SU-DHL-6 (cell line): ENCODE measurements around the gene PYDC1.

Experiments used
- EZH2phosphoT487 ChIP-seq: fragments of 200-600 bp; sonication (generic), shearing (Covaris generic); conservative IDR thresholded peaks from 2 replicates; pipeline ENCODE4 v1.6.1; 2018; ENCODE audit warnings: mild to moderate bottlenecking, antibody characterized with exemption, low read length, moderate library complexity, mixed read lengths
- TF ChIP-seq, protein P1 (sequence below): fragments of 200-600 bp; sonication (generic); IDR thresholded peaks from one replicate; pipeline ENCODE4 v1.5.1; 2017; ENCODE audit warnings: antibody characterized with exemption, mild to moderate bottlenecking, low read length, moderate library complexity; ENCODE audit not compliant: insufficient read depth, poor library complexity, severe bottlenecking

DNA sequence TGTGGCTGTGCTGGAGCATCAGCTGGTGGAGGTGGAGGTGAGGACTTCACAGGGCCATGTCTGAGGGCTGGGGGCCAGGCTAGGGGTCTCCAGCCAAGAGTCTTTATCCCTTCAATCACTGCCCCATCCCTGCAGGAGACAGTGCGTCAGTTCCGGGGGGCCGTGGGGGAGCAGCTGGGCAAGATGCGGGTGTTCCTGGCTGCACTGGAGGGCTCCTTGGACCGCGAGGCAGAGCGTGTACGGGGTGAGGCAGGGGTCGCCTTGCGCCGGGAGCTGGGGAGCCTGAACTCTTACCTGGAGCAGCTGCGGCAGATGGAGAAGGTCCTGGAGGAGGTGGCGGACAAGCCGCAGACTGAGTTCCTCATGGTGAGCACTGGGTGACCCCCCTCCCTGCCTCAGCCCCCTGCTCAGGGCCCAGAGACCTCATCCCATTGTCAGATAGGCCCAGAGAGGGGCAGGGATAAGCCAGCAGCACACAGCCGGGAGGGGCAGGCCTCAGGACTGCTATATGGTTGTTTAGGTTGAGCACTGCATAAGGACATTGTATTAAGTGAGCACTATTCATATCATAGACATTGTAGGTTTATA, 2.3 kb upstream of the PYDC1 start:
- TF ChIP-seq, protein P1, sequence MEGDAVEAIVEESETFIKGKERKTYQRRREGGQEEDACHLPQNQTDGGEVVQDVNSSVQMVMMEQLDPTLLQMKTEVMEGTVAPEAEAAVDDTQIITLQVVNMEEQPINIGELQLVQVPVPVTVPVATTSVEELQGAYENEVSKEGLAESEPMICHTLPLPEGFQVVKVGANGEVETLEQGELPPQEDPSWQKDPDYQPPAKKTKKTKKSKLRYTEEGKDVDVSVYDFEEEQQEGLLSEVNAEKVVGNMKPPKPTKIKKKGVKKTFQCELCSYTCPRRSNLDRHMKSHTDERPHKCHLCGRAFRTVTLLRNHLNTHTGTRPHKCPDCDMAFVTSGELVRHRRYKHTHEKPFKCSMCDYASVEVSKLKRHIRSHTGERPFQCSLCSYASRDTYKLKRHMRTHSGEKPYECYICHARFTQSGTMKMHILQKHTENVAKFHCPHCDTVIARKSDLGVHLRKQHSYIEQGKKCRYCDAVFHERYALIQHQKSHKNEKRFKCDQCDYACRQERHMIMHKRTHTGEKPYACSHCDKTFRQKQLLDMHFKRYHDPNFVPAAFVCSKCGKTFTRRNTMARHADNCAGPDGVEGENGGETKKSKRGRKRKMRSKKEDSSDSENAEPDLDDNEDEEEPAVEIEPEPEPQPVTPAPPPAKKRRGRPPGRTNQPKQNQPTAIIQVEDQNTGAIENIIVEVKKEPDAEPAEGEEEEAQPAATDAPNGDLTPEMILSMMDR = no peak
- TF ChIP-seq EZH2phosphoT487 = no peak
